Dendritic cell treated with granulocyte-macrophage colony-stimulating factor and Interleukin-4, amounts not matched to agents 40 ng/mL and 50 ng/mL, for 4 days (primary cell): Measurements from ENCODE around the gene ACTR1A.
A peak's percentile ranks its signal among the peaks of the same experiment; 100 is the strongest.
"Not testable (repeated sequence)": the region's sequence is repeated elsewhere in the genome, so short reads cannot be mapped to it uniquely, and the experiment has no call there.

Experiments
- H3K27ac Mint-ChIP-seq: one replicate; pipeline ENCODE4 v1.8.0; 2022; ENCODE audit warnings: mild to moderate bottlenecking, mixed read lengths
- H3K27me3 Mint-ChIP-seq: one replicate; pipeline ENCODE4 v1.8.0; 2022; ENCODE audit warnings: mild to moderate bottlenecking, mixed read lengths
- H3K36me3 Mint-ChIP-seq: one replicate; pipeline ENCODE4 v1.8.0; 2022; ENCODE audit warnings: low read depth, mixed read lengths
- H3K4me1 Mint-ChIP-seq: one replicate; pipeline ENCODE4 v1.8.0; 2022; ENCODE audit warnings: low read depth, mixed read lengths
- H3K4me3 Mint-ChIP-seq: one replicate; pipeline ENCODE4 v1.8.0; 2022; ENCODE audit warnings: mild to moderate bottlenecking, moderate library complexity, mixed read lengths
- H3K9me3 Mint-ChIP-seq: one replicate; pipeline ENCODE4 v1.8.0; 2022; ENCODE audit warnings: mixed read lengths
- intact Hi-C: fragments of 100-400 bp; cut with micrococcal nuclease; formaldehyde crosslinking; loops from one replicate; pipeline ENCODE4 v1.15.0; 2022

The ACTR1A gene

DNA sequence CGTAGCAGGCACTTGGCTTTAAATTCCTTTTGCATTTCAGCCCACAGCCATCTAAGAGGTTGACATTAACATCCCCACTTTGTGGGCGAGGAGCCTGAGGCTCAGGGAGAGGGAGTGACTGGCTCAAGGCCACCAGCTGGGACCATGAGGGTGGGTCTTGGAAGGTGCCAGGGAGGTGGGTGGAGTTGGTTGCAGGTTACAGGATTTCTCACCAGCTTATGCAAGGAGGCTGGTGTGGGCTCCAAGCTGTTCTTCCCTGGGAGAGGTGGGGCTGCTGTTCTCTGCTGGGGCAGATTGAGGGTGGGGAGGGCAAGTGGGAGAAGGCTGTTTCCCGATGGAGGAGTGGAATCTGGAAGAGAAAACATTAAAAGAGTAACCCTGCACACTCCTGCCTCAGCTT, 37.0 kb downstream of the ACTR1A start:
- H3K36me3 Mint-ChIP-seq: peaks cover 11% of the 10 kb centered on the region
- H3K27me3 Mint-ChIP-seq: peaks cover 20% of the 10 kb centered on the region
- peaks cover 68% of the 10 kb centered on the region for H3K4me1 Mint-ChIP-seq
- H3K9me3 Mint-ChIP-seq: no peaks in the 10 kb centered on the region
- H3K4me3 Mint-ChIP-seq: no peak overlapping the region
- H3K27ac Mint-ChIP-seq: no peak overlapping the region
- intact Hi-C loops: no loop called here

DNA sequence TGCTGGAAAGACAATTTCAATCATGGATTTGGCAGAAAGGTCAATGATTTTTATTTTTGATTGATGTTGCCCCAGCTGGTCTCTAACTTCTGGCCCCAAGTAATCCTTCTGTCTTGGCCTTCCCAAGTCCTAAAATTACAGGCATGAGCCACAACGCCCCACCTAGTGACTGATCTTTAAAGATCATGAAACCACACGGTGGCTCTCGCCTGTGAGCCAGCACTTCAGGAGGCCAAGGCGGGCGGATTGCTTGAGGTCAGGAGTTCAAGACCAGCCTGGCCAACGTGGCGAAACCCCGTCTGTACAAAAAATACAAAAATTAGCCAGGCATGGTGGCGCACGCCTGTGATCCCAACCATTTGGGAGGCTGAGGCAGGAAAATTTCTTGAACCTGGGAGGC, 38.5 kb downstream of the ACTR1A start:
- no peak overlapping the region for H3K4me3 Mint-ChIP-seq
- peaks cover 54% of the 10 kb centered on the region for H3K4me1 Mint-ChIP-seq

DNA sequence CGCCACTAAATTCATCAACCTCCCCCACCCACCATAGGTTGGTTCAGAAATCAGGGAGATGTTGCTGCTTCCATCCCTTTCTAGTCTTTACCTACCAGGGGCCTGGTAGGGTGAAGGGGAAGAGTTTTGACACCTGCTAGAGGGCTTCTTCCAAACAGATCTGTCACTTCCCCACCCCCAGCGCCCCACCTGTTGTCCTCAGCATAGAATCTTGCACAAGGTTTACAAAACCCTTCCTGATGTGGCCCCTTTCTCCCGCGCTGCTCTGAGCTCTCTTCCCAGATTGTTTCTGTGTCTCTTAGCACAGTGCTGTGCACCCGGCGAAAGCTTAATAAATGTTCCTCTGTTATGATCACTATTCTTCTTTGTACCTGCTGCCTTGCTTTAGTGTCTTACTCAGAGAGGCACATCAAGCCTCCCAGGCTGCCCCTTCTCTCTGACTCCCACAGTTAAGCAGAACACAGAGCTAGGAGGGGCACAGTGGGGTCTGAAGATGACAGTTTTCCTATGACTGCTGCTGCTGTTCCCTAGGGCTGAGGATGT, 39.9 kb downstream of the ACTR1A start:
- no peak overlapping the region for H3K27ac Mint-ChIP-seq

More for the DNA sequence above, 38.5 kb downstream of the ACTR1A start:
- H3K9me3 Mint-ChIP-seq: no peaks in the 10 kb centered on the region
- peaks cover 20% of the 10 kb centered on the region for H3K27me3 Mint-ChIP-seq
- H3K36me3 Mint-ChIP-seq: peaks cover 6% of the 10 kb centered on the region
- no peak overlapping the region for H3K27ac Mint-ChIP-seq
- intact Hi-C loops: no loop called here

DNA sequence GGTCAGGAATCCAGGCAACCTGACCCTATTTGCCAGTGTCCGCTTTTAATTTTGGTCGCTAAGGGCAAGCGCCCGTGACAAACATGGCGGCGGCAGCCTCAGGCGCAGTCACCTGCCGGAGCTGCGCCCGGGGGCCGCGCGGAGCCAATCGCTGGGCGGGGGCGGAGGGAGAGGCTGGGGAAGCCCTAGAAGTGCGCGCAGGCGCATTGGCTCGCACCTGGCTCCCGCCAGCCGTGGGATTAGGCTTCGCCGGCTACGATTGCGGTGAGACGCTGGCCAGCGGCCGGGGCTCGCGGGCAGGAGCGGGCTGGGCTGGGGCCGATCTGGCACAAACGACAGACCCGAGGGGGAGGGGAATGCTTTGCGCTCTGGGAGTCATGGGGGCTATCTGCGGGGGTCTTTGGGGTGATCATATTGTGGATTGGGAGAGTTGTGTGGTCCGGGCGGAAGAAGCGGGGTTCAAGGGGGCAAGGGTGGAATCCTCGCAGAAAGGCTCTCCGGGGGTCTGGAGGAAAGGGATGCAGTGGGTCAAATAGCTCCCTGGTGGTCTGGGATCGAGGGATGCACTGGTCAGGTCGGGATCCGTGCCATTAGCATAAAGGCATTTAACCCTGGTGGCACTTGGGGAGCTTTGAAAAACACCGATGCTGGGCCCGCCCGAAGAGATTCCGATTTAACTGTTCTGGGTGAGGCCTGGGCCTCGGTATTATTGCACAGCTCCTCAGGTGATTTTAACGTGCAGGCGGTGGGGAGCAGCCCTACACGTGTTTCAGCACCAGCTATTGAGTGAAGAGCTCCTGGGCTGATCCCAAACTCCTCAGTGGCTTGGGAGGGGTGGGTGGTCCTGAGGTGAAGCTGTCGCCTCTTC, 41.1 kb downstream of the ACTR1A start:
- Mint-ChIP-seq H3K4me1 (peaks cover 34% of the 10 kb centered on the region), H3K27ac (peak overlapping the region; percentile 89), H3K27me3 (peaks cover 20% of the 10 kb centered on the region), H3K36me3 (peaks cover 6% of the 10 kb centered on the region), H3K4me3 (peak overlapping the region; percentile 85), H3K9me3 (no peaks in the 10 kb centered on the region)
- intact Hi-C loops: no loop called here

More for the DNA sequence above, 39.9 kb downstream of the ACTR1A start:
- H3K9me3 Mint-ChIP-seq: no peaks in the 10 kb centered on the region
- peaks cover 6% of the 10 kb centered on the region for H3K36me3 Mint-ChIP-seq
- peaks cover 20% of the 10 kb centered on the region for H3K27me3 Mint-ChIP-seq
- H3K4me3 Mint-ChIP-seq: no peak overlapping the region
- H3K4me1 Mint-ChIP-seq: peaks cover 40% of the 10 kb centered on the region
- intact Hi-C loops: no loop called here

DNA sequence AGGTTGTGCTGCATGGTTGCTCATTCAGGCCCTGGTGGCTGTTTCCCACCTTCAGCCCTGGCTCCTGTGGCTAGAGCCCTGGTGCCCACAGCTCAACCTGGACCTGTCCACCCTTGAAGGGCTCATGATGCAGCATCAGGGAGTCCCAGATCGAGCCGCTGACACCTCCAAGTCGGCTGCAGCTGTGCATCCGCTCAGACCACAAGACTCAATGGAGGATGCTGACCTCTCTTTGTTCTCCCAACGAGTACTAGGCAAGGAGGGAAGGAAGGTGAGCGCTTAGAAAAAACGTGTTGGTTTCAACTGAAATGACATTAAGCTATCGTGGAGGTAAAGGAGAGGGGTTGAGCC, 41.7 kb downstream of the ACTR1A start:
- intact Hi-C loops: no loop called here
- H3K27me3 Mint-ChIP-seq: peaks cover 20% of the 10 kb centered on the region
- H3K4me3 Mint-ChIP-seq: peak overlapping the region; percentile 85
- H3K36me3 Mint-ChIP-seq: peaks cover 6% of the 10 kb centered on the region
- H3K27ac Mint-ChIP-seq: peak overlapping the region; percentile 89
- peaks cover 40% of the 10 kb centered on the region for H3K4me1 Mint-ChIP-seq
- no peaks in the 10 kb centered on the region for H3K9me3 Mint-ChIP-seq

GRCh38 chr10:102458656-102459055, 43.9 kb downstream of the ACTR1A start:
- intact Hi-C loops: no loop called here
- H3K27me3 Mint-ChIP-seq: peaks cover 20% of the 10 kb centered on the region
- peaks cover 6% of the 10 kb centered on the region for H3K36me3 Mint-ChIP-seq
- H3K27ac Mint-ChIP-seq: no peak overlapping the region
- no peaks in the 10 kb centered on the region for H3K9me3 Mint-ChIP-seq
- peaks cover 52% of the 10 kb centered on the region for H3K4me1 Mint-ChIP-seq
- no peak overlapping the region for H3K4me3 Mint-ChIP-seq

- intact Hi-C loops: no loop called here
- Mint-ChIP-seq H3K4me1 (peaks cover 52% of the 10 kb centered on the region), H3K27ac (no peak overlapping the region), H3K4me3 (no peak overlapping the region), H3K27me3 (peaks cover 11% of the 10 kb centered on the region), H3K36me3 (peaks cover 12% of the 10 kb centered on the region), H3K9me3 (no peaks in the 10 kb centered on the region)
Observed at GRCh38 chr10:102457591-102458150, 44.8 kb downstream of the ACTR1A start.

- Mint-ChIP-seq H3K27ac (no peak overlapping the region), H3K36me3 (peaks cover 5% of the 10 kb centered on the region), H3K4me3 (no peak overlapping the region), H3K27me3 (no peaks in the 10 kb centered on the region), H3K9me3 (no peaks in the 10 kb centered on the region), H3K4me1 (peaks cover 52% of the 10 kb centered on the region)
- intact Hi-C loops: no loop called here
Observed at GRCh38 chr10:102455893-102456471, 46.5 kb downstream of the ACTR1A start.

DNA sequence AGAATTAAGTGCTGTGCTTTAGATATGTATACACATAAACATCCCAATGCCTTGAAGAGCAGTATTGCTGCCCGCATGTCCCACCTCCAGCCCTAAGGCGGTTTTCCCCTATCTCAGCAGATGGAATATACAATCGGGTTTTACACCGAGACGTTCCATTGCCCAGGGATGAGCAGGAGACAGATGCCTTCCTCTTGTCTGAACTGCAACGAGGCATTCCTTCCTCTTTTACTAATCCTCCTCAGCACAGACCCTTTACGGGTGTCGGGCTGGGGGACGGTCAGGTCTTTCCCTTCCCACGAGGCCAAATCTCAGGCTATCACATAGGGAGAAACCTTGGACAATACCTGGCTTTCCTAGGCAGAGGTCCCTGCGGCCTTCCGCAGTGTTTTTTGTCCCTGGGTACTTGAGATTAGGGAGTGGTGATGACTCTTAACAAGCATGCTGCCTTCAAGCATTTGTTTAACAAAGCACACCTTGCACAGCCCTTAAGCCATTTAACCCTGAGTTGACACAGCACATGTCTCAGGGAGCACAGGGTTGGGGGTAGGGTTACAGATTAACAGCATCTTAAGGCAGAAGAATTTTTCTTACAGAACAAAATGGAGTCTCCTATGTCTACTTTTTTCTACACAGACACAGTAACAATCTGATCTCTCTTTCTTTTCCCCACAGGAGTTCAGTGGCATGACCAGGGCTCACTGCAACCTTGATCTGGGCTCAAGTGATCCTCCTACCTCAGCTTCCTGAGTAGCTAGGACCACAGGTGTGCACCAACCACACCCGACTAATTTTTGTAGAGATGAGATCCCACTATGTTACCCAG, 47.6 kb downstream of the ACTR1A start:
- Mint-ChIP-seq H3K27ac (peak overlapping the region; percentile 89), H3K4me1 (peaks cover 52% of the 10 kb centered on the region)
- H3K9me3 Mint-ChIP-seq, H3K36me3 Mint-ChIP-seq, H3K27me3 Mint-ChIP-seq, H3K4me3 Mint-ChIP-seq, intact Hi-C loops: not testable (repeated sequence)

- Mint-ChIP-seq H3K4me3 (no peak overlapping the region), H3K4me1 (peaks cover 61% of the 10 kb centered on the region), H3K9me3 (no peaks in the 10 kb centered on the region), H3K36me3 (peaks cover 11% of the 10 kb centered on the region), H3K27me3 (no peaks in the 10 kb centered on the region), H3K27ac (peak overlapping the region; percentile 89)
- intact Hi-C loops: loop anchor here (1.0 to 2.0 kb wide), 2 partner anchors 21 to 26 kb away; partner anchors contain the start of gene CUEDC2
Observed at GRCh38 chr10:102453502-102453901, 49.0 kb downstream of the ACTR1A start.

- H3K27me3 Mint-ChIP-seq: no peaks in the 10 kb centered on the region
- no peaks in the 10 kb centered on the region for H3K9me3 Mint-ChIP-seq
- intact Hi-C loops: loop anchor here (1.0 to 2.0 kb wide), 2 partner anchors 20 to 26 kb away; partner anchors contain the start of gene CUEDC2
- peaks cover 61% of the 10 kb centered on the region for H3K4me1 Mint-ChIP-seq
- peak overlapping the region; percentile 61 for H3K4me3 Mint-ChIP-seq
- peaks cover 11% of the 10 kb centered on the region for H3K36me3 Mint-ChIP-seq
- H3K27ac Mint-ChIP-seq: peak overlapping the region; percentile 89
Observed at GRCh38 chr10:102452672-102453340, 49.7 kb downstream of the ACTR1A start.

DNA sequence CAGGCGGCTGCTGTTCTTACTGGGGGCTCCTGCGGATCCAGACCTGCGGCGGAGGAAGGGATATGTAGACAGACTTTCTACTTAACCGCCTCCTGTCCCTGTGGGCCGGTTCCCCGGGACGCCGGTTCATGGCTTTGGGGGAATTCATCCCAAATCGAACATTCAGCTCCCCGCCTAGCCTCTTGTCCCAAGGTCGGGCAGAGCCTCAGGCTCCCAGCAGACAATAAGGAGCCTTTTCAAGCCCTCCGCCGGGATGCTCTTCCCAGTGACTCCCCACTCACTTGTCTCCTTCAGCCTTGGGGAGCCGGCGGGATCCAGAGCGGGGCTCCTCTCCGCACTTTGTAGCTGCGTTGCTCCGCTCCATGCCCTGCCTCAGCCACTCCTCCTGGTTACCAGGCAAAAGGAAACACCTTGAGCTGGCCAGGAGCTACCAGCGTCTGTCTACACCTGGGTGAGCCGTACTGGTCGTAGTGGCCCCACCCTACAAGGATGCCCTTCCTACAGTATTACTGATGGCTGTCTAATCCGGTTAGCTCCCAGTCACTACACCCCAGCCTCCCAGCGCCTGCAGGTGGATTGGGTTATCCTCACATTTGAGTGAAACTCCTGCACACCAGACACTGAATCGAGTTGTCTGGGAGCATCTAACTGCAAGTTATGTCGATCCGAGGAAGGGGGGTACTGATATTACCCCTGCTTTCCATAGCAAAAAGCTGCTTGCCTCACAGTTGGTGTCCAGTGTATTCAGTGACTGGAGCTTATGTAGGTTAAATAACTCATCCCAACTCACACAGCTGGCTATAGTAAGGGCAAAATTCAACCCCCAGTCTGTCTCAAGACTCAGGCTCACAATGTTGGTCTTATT, 51.2 kb downstream of the ACTR1A start, which contains the start of gene C10orf95:
TSS of gene C10orf95 (minus strand) at position 439 of the 865 bp plus-strand sequence. CDS start 450 bp downstream, outside the sequence.
- Mint-ChIP-seq H3K9me3 (no peaks in the 10 kb centered on the region), H3K4me3 (peak within 1 kb of the TSS; percentile 83), H3K36me3 (peaks cover 11% of the 10 kb centered on the region), H3K4me1 (peaks cover 59% of the 10 kb centered on the region), H3K27me3 (no peaks in the 10 kb centered on the region), H3K27ac (peak within 1 kb of the TSS; percentile 89)
- intact Hi-C loops: no loop called here
